Activated naive CD4-positive, alpha-beta T cell treated with anti-CD3 and anti-CD28 coated beads, Interleukin-2, amount 50 U/mL, for 16 hours (primary cell): ENCODE measurements around the gene RBM10.
A peak's percentile ranks its signal among the peaks of the same experiment; 100 is the strongest.
"Not testable (repeated sequence)": the region's sequence is repeated elsewhere in the genome, so short reads cannot be mapped to it uniquely, and the experiment has no call there.

Experiments used
- DNase-seq: peaks from one replicate; pipeline ENCODE4 v3.0.0-alpha.2; 2020

RBM10 gene, protein sequence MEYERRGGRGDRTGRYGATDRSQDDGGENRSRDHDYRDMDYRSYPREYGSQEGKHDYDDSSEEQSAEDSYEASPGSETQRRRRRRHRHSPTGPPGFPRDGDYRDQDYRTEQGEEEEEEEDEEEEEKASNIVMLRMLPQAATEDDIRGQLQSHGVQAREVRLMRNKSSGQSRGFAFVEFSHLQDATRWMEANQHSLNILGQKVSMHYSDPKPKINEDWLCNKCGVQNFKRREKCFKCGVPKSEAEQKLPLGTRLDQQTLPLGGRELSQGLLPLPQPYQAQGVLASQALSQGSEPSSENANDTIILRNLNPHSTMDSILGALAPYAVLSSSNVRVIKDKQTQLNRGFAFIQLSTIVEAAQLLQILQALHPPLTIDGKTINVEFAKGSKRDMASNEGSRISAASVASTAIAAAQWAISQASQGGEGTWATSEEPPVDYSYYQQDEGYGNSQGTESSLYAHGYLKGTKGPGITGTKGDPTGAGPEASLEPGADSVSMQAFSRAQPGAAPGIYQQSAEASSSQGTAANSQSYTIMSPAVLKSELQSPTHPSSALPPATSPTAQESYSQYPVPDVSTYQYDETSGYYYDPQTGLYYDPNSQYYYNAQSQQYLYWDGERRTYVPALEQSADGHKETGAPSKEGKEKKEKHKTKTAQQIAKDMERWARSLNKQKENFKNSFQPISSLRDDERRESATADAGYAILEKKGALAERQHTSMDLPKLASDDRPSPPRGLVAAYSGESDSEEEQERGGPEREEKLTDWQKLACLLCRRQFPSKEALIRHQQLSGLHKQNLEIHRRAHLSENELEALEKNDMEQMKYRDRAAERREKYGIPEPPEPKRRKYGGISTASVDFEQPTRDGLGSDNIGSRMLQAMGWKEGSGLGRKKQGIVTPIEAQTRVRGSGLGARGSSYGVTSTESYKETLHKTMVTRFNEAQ

GRCh38 chrX:47144626-47145394 is at the start of gene RBM10, which contains the start of gene NDUFB11:
RBM10 (plus strand) TSS chrX:47145221; CDS start chrX:47147482, 2,261 bp downstream.
NDUFB11 (minus strand) TSS chrX:47144702; CDS start chrX:47144679, 23 bp downstream.
- DNase-seq, result peak; percentile 89

GRCh38 chrX:47097018-47097417 is 48.0 kb upstream of the RBM10 start:
- no peak for DNase-seq

- no peak for DNase-seq
These were observed 46.5 kb upstream of the RBM10 start for GRCh38 chrX:47098338-47099094.

DNA sequence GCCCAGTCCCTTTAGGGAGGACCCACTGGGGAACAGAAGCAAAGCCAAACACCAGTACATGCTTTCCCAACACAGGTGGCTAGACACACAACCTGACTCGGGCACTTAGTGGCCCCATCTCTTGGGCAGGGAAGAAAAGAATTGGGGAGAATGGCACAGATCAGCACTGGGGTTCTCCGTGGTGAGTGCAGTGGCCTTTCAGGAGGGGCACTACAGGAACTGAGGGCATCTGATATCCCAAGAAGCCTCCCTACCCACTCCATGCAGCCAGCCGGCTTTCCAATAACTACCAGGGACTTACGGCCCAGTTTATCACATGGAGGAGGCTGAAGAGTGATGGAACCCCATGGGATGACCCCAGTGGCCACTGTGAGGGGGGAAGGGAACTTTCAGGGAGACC is 43.8 kb upstream of the RBM10 start:
- no peak for DNase-seq

- DNase-seq, result not testable (repeated sequence)
These were observed 33.9 kb upstream of the RBM10 start for GRCh38 chrX:47110936-47111615.

GRCh38 chrX:47112316-47112954 is 32.6 kb upstream of the RBM10 start:
- DNase-seq, result no peak

DNA sequence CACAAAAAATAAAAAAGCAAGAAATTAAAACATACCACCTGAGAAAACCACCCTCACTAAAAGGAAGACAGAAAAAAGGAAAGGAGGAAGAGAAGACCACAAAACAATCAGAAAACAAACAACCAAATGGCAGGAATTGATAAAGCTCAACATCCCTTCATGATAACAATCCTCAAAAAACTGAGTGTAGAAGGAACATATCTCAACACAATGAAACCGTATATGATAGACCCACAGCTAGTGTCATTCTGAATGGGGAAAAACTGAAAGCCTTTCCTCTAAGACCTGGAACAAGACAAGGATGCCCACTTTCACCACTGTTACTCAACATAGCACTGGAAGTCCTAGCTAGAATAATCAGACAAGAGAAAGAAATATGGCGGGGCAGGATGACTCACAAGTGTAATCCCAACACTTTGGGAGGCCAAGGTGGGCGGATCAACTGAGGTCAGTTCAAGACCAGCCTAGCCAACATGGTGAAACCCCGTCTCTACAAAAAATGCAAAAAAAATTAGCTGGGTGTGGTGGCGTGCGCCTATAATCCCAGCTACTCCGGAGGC is 28.4 kb upstream of the RBM10 start:
- not testable (repeated sequence) for DNase-seq

- DNase-seq, result not testable (repeated sequence)
These were observed 20.6 kb upstream of the RBM10 start for GRCh38 chrX:47124466-47124865.

GRCh38 chrX:47129157-47129898 is 15.7 kb upstream of the RBM10 start:
- peak; percentile 86 for DNase-seq

DNA sequence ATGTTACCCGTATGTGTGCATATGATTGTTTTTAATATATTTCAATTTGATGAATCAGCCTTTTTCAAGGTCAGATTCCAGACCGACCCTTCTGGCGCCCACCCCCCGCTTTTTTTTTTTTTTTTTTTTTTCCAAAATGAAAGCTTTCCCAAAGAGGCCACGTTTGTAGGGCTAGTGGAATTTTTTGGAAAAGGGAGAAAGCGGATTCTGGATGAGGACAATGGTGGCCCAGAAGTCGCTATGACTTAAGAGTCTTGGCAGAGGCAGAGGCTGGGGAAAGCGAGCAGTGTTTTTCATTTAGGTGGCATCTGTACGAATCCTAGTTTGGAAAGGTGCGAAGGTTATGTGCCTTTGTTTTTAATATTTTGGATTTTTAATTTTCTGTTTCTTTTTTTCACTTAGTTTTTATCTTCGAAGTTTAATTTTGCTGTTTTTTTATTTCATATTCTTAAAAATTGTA is 15.1 kb upstream of the RBM10 start:
- DNase-seq, result no peak

DNA sequence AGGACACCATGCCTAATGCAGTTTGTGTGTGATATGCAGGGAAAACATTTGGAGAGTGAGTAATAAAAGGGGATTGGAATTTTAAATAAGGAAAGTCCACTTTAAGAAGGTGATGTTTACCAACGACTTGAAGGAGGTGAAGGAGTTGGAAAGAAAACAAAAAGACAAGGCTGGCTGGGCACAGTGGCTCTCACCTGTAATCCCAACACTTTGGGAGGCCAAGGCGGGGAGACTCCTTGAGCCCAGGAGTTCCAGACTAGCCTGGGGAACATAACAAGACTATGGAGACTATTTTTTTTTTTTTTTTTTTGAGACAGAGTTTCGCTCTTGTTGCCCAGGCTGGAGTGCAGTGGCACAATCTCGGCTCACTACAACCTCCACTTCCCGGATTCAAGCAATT is 11.5 kb upstream of the RBM10 start:
- no peak for DNase-seq

DNA sequence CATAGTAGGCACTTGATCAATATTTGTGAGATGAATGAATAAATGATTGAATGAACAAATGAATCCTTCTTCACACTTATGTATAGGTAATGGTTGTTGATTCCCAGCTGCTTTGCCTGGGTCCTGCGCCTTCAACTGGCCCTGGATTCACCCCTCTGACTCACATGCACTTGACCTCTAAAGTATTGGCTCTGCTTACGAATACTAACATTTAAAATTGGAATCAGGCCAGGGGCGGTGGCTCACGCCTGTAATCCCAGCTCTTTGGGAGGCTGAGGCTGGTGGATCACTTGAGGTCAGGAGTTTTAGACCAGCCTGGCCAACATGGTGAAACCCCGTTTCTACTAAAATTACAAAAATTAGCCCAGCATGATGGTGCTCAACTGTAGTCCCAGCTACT is 9.4 kb upstream of the RBM10 start:
- not testable (repeated sequence) for DNase-seq

GRCh38 chrX:47138171-47138570 is 6.8 kb upstream of the RBM10 start:
- DNase-seq, result no peak

DNA sequence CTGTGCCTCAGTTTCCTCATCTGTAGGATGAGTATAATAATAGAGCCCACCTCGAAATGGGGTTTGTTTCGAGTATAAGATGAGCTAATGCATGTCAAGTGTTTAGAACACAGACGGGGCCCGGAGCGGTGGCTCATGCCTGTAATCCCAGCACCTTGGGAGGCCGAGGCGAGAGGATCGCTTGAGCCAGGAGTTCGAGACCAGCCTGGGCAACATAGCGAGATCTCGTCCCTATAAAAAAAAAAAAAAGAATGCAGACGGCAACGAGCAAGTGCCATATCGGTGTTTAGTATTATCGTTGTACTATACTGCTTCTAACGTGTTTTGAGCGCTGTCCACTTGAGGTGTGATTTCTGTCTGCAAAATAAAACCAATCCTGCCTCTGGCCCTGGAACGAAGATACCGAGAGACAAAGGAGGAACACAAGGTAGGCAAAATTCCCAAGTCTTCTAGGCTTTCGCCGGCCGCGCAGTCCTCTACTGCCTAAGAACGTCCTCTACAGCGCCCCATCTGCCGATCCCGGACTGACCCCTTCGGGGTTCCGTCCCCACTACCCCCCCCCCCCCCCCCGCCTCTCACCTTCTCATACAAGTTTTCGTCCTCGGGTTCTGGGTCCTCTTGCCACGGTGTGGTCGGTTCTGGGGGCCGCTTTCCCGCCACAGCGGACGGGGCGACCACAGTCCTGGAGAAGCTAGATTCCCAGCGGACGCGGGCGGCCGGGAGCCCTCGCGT is 961 bp upstream of the RBM10 start:
- no peak for DNase-seq

- DNase-seq, result no peak
These were observed 537 bp downstream of the RBM10 start for GRCh38 chrX:47145395-47146120.

DNA sequence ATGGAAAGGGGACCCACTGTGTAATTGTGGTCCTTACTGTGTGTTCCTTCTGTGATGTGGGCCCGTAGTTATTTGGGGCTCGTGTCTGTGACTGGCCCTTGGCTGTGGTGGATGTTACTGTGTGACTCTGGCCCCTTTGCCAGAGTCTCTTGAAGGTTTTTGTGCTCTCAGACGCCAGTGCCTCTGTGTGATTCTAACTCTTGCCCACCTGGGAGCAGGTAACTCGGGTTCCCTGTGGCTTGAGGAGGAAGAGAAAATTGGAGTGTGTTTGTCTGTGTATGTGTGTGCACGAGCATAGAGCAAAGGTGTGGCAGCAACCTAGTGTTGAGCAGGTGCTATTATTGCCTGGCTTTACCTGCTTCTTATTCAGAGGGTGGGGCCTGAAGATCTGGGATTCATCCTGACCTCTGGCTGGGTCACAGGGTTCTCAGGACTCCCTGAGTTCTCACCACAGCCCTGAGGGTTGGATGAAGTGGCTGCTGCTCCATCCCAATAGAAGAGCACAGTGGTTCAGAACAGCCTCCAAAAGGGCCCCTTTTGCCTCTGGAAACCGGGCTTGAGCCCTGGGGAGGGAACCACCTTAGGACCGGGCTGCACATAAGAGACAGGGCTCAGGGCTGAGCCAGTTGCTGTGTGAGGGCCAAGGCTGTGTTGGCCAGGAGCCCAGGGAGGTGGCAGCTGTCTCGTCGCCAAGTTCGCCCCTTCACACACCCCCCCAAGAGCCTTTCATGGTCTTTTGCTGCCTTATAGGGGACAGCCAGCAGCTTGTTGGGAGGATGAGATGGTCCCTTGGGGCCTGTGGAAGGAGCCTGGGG is 1.3 kb downstream of the RBM10 start:
- no peak for DNase-seq
